Keratinocyte (primary cell): Measurements from ENCODE around the gene NUP133. TPM values are rescaled to one million over a fixed set of nuclear protein-coding genes. Genes with fewer than 3 reads are reported as not detected.

Experiments
- DNase-seq: peaks from one replicate; pipeline ENCODE4 v3.0.0-alpha.2; 2011; ENCODE audit warnings: low read depth, missing footprints, low spot score
- FAIRE-seq: peaks from 2 replicates; lab custom pipeline; 2011; peaks lifted over from hg19 to GRCh38; lab: Jason Lieb, UNC
- H2AFZ ChIP-seq: 2 replicates; pipeline ENCODE4 v1.6.0; 2012; ENCODE audit warnings: low read length, control low read depth, inconsistent platforms; ENCODE audit not compliant: control insufficient read depth
- H3K27ac ChIP-seq: 2 replicates; pipeline ENCODE4 v1.5.1; 2011; ENCODE audit warnings: low read length; ENCODE audit not compliant: control insufficient read depth, insufficient read depth
- H3K27me3 ChIP-seq: 3 replicates; pipeline ENCODE4 v1.6.0; 2011; ENCODE audit warnings: low read length; ENCODE audit not compliant: control insufficient read depth, insufficient read depth; ENCODE audit errors: extremely low read depth
- H3K36me3 ChIP-seq, 2 experiments: 2 replicates in 1 of 2; 3 replicates in 1 of 2; pipeline ENCODE4 v1.5.1; 2011; ENCODE audit warnings: low read length in 2 of 2, mild to moderate bottlenecking in 1 of 2; ENCODE audit not compliant: control insufficient read depth in 2 of 2, insufficient read depth in 2 of 2; ENCODE audit errors: extremely low read depth in 1 of 2
- H3K4me1 ChIP-seq: 3 replicates; pipeline ENCODE4 v1.5.1; 2011; ENCODE audit warnings: low read length; ENCODE audit not compliant: control insufficient read depth, insufficient read depth; ENCODE audit errors: extremely low read depth
- H3K4me2 ChIP-seq: 3 replicates; pipeline ENCODE4 v1.6.0; 2011; ENCODE audit warnings: low read depth, low read length; ENCODE audit not compliant: control insufficient read depth, insufficient read depth; ENCODE audit errors: extremely low read depth
- H3K4me3 ChIP-seq, 3 experiments: fragments of 200-600 bp in 1 of 3; sonication (generic) in 1 of 3; 2 replicates in 2 of 3; 3 replicates in 1 of 3; pipeline ENCODE4 v1.5.1; 2011 to 2016; ENCODE audit warnings: low read length in 3 of 3, mild to moderate bottlenecking in 3 of 3, control low read depth in 2 of 3, inconsistent platforms in 1 of 3, low read depth in 1 of 3, mixed read lengths in 1 of 3, mixed run types in 1 of 3, moderate library complexity in 1 of 3; ENCODE audit not compliant: control insufficient read depth in 2 of 3, insufficient read depth in 2 of 3; ENCODE audit errors: extremely low read depth in 1 of 3
- H3K79me2 ChIP-seq: 2 replicates; pipeline ENCODE4 v1.6.0; 2012; ENCODE audit warnings: low read length; ENCODE audit not compliant: control insufficient read depth, insufficient read depth
- H3K9ac ChIP-seq: 3 replicates; pipeline ENCODE4 v1.6.0; 2011; ENCODE audit warnings: low read length; ENCODE audit not compliant: control insufficient read depth, insufficient read depth; ENCODE audit errors: extremely low read depth
- H3K9me1 ChIP-seq: 3 replicates; pipeline ENCODE4 v1.6.0; 2011; ENCODE audit warnings: low read length; ENCODE audit not compliant: control insufficient read depth, insufficient read depth; ENCODE audit errors: extremely low read depth
- H3K9me3 ChIP-seq: 2 replicates; pipeline ENCODE4 v1.5.1; 2012; ENCODE audit warnings: low read depth, low read length; ENCODE audit not compliant: control insufficient read depth
- H4K20me1 ChIP-seq: 3 replicates; pipeline ENCODE4 v1.6.0; 2011; ENCODE audit warnings: low read length; ENCODE audit not compliant: control insufficient read depth, insufficient read depth; ENCODE audit errors: extremely low read depth
- CTCF ChIP-seq, 3 experiments: IDR thresholded peaks in 1 of 3; conservative IDR thresholded peaks in 1 of 3; optimal IDR thresholded peaks in 1 of 3; 2 replicates in 2 of 3; 3 replicates in 1 of 3; pipeline versions ENCODE3 to v1.5.1; 2011; ENCODE audit warnings: low read length in 3 of 3, mild to moderate bottlenecking in 3 of 3, moderate library complexity in 2 of 3, control low read depth in 1 of 3, inconsistent platforms in 1 of 3; ENCODE audit not compliant: insufficient read depth in 2 of 3; ENCODE audit errors: extremely low read depth in 1 of 3
- EZH2 ChIP-seq: IDR thresholded peaks from one replicate; pipeline ENCODE4 v1.6.1; 2012; ENCODE audit warnings: inconsistent platforms, mild to moderate bottlenecking, low read length, moderate library complexity
- dilution Hi-C: fragments of 300-500 bp; cut with MboI; formaldehyde crosslinking; loops from one replicate; pipeline ENCODE4 v1.7.0; 2020; ENCODE audit warnings: low sequenced_read_pairs; ENCODE audit not compliant: extremely low pct_ligation_motif_present
- polyA plus RNA-seq, 5 experiments: library from polyadenylated mRNA; depleted of rRNA in 3 of 5; stranded (reverse) in 3 of 5; stranded (forward) in 1 of 5; unstranded in 1 of 5; fragments of >200 nt; gene quantifications; 1 replicate in 1 of 5; 2 replicates in 3 of 5; 3 replicates in 1 of 5; pipeline versions ENCODE4 v1.2.1 to v1.2.3, GENCODE V29; 2011 to 2012; ENCODE audit warnings: missing spikeins in 2 of 5, low read depth in 1 of 5, low replicate concordance in 1 of 5

The NUP133 gene
- polyA plus RNA-seq, 1 donor (not counting 4 experiments of a cell fraction or from before 2014, with no cell fraction given), result 25.2 TPM

GRCh38 chr1:229433364-229434004 lies 74.7 kb downstream of the NUP133 start:
- Histone ChIP-seq H3K4me1 (no peaks in the 10 kb centered on the region), H3K27me3 (peaks cover 63% of the 10 kb centered on the region), H2AFZ (no peak overlapping the region), H3K79me2 (no peaks in the 10 kb centered on the region), H3K9me3 (no peaks in the 10 kb centered on the region), H4K20me1 (no peaks in the 10 kb centered on the region), H3K4me3 (no peak overlapping the region), H3K4me2 (no peak overlapping the region), H3K27ac (no peak overlapping the region), H3K9me1 (peaks cover 2% of the 10 kb centered on the region), H3K36me3 (no peaks in the 10 kb centered on the region), H3K9ac (no peak overlapping the region)
- DNase-seq (no peak), FAIRE-seq (no peak)
- TF ChIP-seq EZH2, result peak; percentile 93
- no peak for TF ChIP-seq CTCF (optimal IDR thresholded peaks at IDR 0.05 in 1 of 3, IDR thresholded peaks at IDR 0.05 in 1 of 3, conservative IDR thresholded peaks at IDR 0.05 in 1 of 3; ENCODE audit: extremely low read depth in 1 of 3, insufficient read depth in 2 of 3, low read length in 3 of 3)
- dilution Hi-C loops, result no loop called here

- Histone ChIP-seq H3K9ac (no peak overlapping the region), H3K79me2 (no peaks in the 10 kb centered on the region), H3K36me3 (no peaks in the 10 kb centered on the region), H4K20me1 (no peaks in the 10 kb centered on the region), H3K27ac (no peak overlapping the region), H3K4me3 (no peak overlapping the region), H2AFZ (no peak overlapping the region), H3K4me1 (no peaks in the 10 kb centered on the region), H3K4me2 (no peak overlapping the region), H3K9me1 (peaks cover 2% of the 10 kb centered on the region), H3K27me3 (peaks cover 66% of the 10 kb centered on the region), H3K9me3 (no peaks in the 10 kb centered on the region)
- TF ChIP-seq CTCF (optimal IDR thresholded peaks at IDR 0.05 in 1 of 3, IDR thresholded peaks at IDR 0.05 in 1 of 3, conservative IDR thresholded peaks at IDR 0.05 in 1 of 3; ENCODE audit: extremely low read depth in 1 of 3, insufficient read depth in 2 of 3, low read length in 3 of 3), result no peak
- TF ChIP-seq EZH2, result peak; percentile 92
- dilution Hi-C loops, result no loop called here
- FAIRE-seq (no peak), DNase-seq (no peak)
Observed at GRCh38 chr1:229432905-229433304, 75.2 kb downstream of the NUP133 start.
